ENCODE data around the gene GOLGA6L2.
A peak's percentile ranks its signal among the peaks of the same experiment; 100 is the strongest.
"Not testable (repeated sequence)": the region's sequence is repeated elsewhere in the genome, so short reads cannot be mapped to it uniquely, and the experiment has no call there.

GOLGA6L2 gene

GRCh38 chr15:23447107-23447500 is at the start of gene GOLGA6L2:
GOLGA6L2 (minus strand) TSS chr15:23447243; CDS start chr15:23447181, 62 bp downstream.
- DNase-seq (ENCODE audit: low read depth): no peak

GRCh38 chr15:23484870-23485269 is 37.8 kb upstream of the GOLGA6L2 start:
- DNase-seq (ENCODE audit: low read depth): no peak

- DNase-seq (ENCODE audit: low read depth): no peak
Observed at GRCh38 chr15:23483821-23484299, 36.8 kb upstream of the GOLGA6L2 start.

- DNase-seq (ENCODE audit: low read depth): no peak
Observed at GRCh38 chr15:23482764-23483489, 35.9 kb upstream of the GOLGA6L2 start.

- no peak for DNase-seq (ENCODE audit: low read depth)
Observed at GRCh38 chr15:23482228-23482627, 35.2 kb upstream of the GOLGA6L2 start.

- no peak for DNase-seq (ENCODE audit: low read depth)
Observed at GRCh38 chr15:23477920-23478319, 30.9 kb upstream of the GOLGA6L2 start.

GRCh38 chr15:23472678-23473077 is 25.6 kb upstream of the GOLGA6L2 start:
- no peak for DNase-seq (ENCODE audit: low read depth)

- no peak for DNase-seq (ENCODE audit: low read depth)
Observed at GRCh38 chr15:23472033-23472432, 25.0 kb upstream of the GOLGA6L2 start.

GRCh38 chr15:23467110-23467600 is 20.1 kb upstream of the GOLGA6L2 start:
- DNase-seq (ENCODE audit: low read depth): peak; percentile 4

- DNase-seq (ENCODE audit: low read depth): no peak
Observed at GRCh38 chr15:23457890-23458289, 10.8 kb upstream of the GOLGA6L2 start.

GRCh38 chr15:23446215-23447106 is 582 bp downstream of the GOLGA6L2 start:
- DNase-seq (ENCODE audit: low read depth): no peak

- no peak for DNase-seq (ENCODE audit: low read depth)
Observed at GRCh38 chr15:23444269-23444668, 2.8 kb downstream of the GOLGA6L2 start.

GRCh38 chr15:23441204-23441603 is 5.8 kb downstream of the GOLGA6L2 start:
- no peak for DNase-seq (ENCODE audit: low read depth)

GRCh38 chr15:23440596-23440995 is 6.4 kb downstream of the GOLGA6L2 start:
- DNase-seq (ENCODE audit: low read depth): no peak

GRCh38 chr15:23439513-23439912 is 7.5 kb downstream of the GOLGA6L2 start:
- no peak for DNase-seq (ENCODE audit: low read depth)

- DNase-seq (ENCODE audit: low read depth): no peak
Observed at GRCh38 chr15:23438816-23439466, 8.1 kb downstream of the GOLGA6L2 start.

- DNase-seq (ENCODE audit: low read depth): no peak
Observed at GRCh38 chr15:23437673-23438072, 9.4 kb downstream of the GOLGA6L2 start.

- no peak for DNase-seq (ENCODE audit: low read depth)
Observed at GRCh38 chr15:23437146-23437545, 9.9 kb downstream of the GOLGA6L2 start.

- no peak for DNase-seq (ENCODE audit: low read depth)
Observed at GRCh38 chr15:23436421-23436820, 10.6 kb downstream of the GOLGA6L2 start.

GRCh38 chr15:23434699-23435098 is 12.3 kb downstream of the GOLGA6L2 start:
- not testable (repeated sequence) for DNase-seq (ENCODE audit: low read depth)

GRCh38 chr15:23425327-23425726 is 21.7 kb downstream of the GOLGA6L2 start:
- not testable (repeated sequence) for DNase-seq (ENCODE audit: low read depth)
